Activated CD8-positive, alpha-beta memory T cell treated with anti-CD3 and anti-CD28 coated beads for 48 hours (primary cell): Measurements from ENCODE around the gene DERA.

Source experiments
- DNase-seq, 3 experiments: peaks; one replicate each; pipeline ENCODE4 v3.0.0-alpha.2; 2020; ENCODE audit warnings: low read depth in 2 of 3, low spot score in 2 of 3

Gene DERA

GRCh38 chr12:16072678-16073077, 161.5 kb downstream of the DERA start:
- no peak for DNase-seq

- DNase-seq = no peak
Observed at GRCh38 chr12:16074894-16075293, 163.8 kb downstream of the DERA start.

GRCh38 chr12:16075887-16076286, 164.8 kb downstream of the DERA start:
- no peak for DNase-seq

- no peak for DNase-seq
Observed at GRCh38 chr12:16076557-16076956, 165.4 kb downstream of the DERA start.

- no peak for DNase-seq
Observed at GRCh38 chr12:16076970-16077522, 165.9 kb downstream of the DERA start.

- no peak for DNase-seq
Observed at GRCh38 chr12:16086462-16086861, 175.3 kb downstream of the DERA start.

- DNase-seq = no peak
Observed at GRCh38 chr12:16086942-16087341, 175.8 kb downstream of the DERA start.
